Calu3 (cell line): ENCODE measurements around the gene KCNH1. TPM values are rescaled to one million over a fixed set of nuclear protein-coding genes. Genes with fewer than 3 reads are reported as not detected.

Experiments used
- BruUV-seq: library from RNA; stranded (reverse); fragments of 400-500 nt; replicated peaks from 2 replicates; lab custom pipeline; 2021; lab: Mats Ljungman, UMichigan
- CTCF ChIA-PET: fragments of 300-600 bp; sonication (Branson Sonifier 250); formaldehyde crosslinking; loops from one replicate; lab custom pipeline; 2022; ENCODE audit warnings: antibody characterized with exemption; lab: Charles Lee
- DNase-seq: peaks from one replicate; pipeline ENCODE4 v3.0.0; 2022
- H3K27ac Mint-ChIP-seq: one replicate; pipeline ENCODE4 v1.8.0; 2022; ENCODE audit warnings: mixed read lengths; ENCODE audit not compliant: unreplicated experiment
- H3K27me3 Mint-ChIP-seq: one replicate; pipeline ENCODE4 v1.8.0; 2022; ENCODE audit warnings: mixed read lengths; ENCODE audit not compliant: unreplicated experiment
- H3K36me3 Mint-ChIP-seq: one replicate; pipeline ENCODE4 v1.8.0; 2022; ENCODE audit warnings: mild to moderate bottlenecking, moderate library complexity, mixed read lengths; ENCODE audit not compliant: insufficient read depth, unreplicated experiment
- H3K4me1 Mint-ChIP-seq: one replicate; pipeline ENCODE4 v1.8.0; 2022; ENCODE audit warnings: mild to moderate bottlenecking, low read depth, mixed read lengths; ENCODE audit not compliant: unreplicated experiment
- H3K4me3 Mint-ChIP-seq: one replicate; pipeline ENCODE4 v1.8.0; 2022; ENCODE audit warnings: mild to moderate bottlenecking, low read depth, moderate library complexity, mixed read lengths; ENCODE audit not compliant: unreplicated experiment
- H3K9me3 Mint-ChIP-seq: one replicate; pipeline ENCODE4 v1.8.0; 2022; ENCODE audit warnings: low read depth, mixed read lengths; ENCODE audit not compliant: unreplicated experiment
- intact Hi-C: fragments of 100-400 bp; cut with micrococcal nuclease; formaldehyde crosslinking; loops from one replicate; pipeline ENCODE4 v1.10.0; 2022; ENCODE audit not compliant: unreplicated experiment
- total RNA-seq: library from RNA; stranded (reverse); gene quantifications from 2 replicates; pipeline ENCODE4 v1.2.3, GENCODE V29; 2022
- TF ChIP-seq, protein P1 (sequence below): fragments of 200-600 bp; IDR thresholded peaks from one replicate; pipeline ENCODE4 v1.8.0; 2022; ENCODE audit warnings: antibody characterized with exemption; ENCODE audit not compliant: unreplicated experiment

KCNH1 gene
- total RNA-seq, 1 experiment from 2014 or later: not detected

DNA sequence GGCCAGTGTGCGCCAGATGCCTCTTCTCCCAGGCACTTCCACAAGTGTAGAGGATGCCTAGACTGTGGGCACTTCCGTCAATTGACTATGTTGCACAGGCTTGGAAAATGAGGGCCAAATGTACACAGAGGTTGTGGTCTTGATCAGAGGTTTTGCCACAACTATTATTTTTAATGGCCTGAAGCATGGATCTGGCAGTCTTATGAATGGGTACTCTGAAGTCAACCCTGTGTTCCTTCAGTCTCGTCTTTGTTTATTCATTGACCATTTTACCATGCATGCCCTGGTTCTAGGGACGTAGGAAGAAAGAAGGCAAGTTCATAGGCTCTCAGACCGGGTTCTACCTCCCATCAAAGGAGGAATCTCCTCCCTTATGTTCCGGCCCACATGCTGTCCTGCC lies 476.1 kb downstream of the KCNH1 start:
- CTCF ChIA-PET: no interaction called here
- intact Hi-C loops: no loop called here
- H3K27me3 Mint-ChIP-seq: peaks cover 29% of the 10 kb centered on the region
- no peaks in the 10 kb centered on the region for H3K36me3 Mint-ChIP-seq
- no TSS peak for BruUV-seq
- no peak for DNase-seq
- H3K4me1 Mint-ChIP-seq: no peaks in the 10 kb centered on the region
- no peak overlapping the region for H3K27ac Mint-ChIP-seq
- TF ChIP-seq, protein P1, sequence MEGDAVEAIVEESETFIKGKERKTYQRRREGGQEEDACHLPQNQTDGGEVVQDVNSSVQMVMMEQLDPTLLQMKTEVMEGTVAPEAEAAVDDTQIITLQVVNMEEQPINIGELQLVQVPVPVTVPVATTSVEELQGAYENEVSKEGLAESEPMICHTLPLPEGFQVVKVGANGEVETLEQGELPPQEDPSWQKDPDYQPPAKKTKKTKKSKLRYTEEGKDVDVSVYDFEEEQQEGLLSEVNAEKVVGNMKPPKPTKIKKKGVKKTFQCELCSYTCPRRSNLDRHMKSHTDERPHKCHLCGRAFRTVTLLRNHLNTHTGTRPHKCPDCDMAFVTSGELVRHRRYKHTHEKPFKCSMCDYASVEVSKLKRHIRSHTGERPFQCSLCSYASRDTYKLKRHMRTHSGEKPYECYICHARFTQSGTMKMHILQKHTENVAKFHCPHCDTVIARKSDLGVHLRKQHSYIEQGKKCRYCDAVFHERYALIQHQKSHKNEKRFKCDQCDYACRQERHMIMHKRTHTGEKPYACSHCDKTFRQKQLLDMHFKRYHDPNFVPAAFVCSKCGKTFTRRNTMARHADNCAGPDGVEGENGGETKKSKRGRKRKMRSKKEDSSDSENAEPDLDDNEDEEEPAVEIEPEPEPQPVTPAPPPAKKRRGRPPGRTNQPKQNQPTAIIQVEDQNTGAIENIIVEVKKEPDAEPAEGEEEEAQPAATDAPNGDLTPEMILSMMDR: no peak
- H3K9me3 Mint-ChIP-seq: peaks cover 15% of the 10 kb centered on the region
- H3K4me3 Mint-ChIP-seq: no peak overlapping the region

DNA sequence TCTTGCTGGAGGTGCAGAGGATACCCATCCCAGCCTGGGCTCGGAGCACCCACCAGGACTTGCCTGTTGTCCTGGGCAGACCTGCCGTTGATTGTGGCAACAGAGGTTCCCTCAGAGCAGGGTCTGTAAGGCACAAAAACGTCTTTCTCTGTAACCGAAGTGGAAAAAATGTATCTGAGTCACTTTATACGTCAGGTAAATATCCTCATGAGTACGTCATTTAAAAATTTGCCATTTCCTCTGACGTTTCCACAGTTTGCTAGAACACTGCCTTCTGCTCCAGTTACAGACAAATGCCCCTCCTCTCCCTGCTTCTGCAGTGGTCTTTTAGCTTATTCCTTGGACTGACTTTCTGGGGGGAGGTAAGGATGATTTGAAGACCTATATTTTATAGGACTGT lies 478.4 kb downstream of the KCNH1 start:
- TF ChIP-seq, protein P1: no peak
- DNase-seq: no peak
- intact Hi-C loops: no loop called here
- Mint-ChIP-seq H3K4me1 (no peaks in the 10 kb centered on the region), H3K4me3 (no peak overlapping the region), H3K9me3 (peaks cover 17% of the 10 kb centered on the region), H3K27ac (no peak overlapping the region), H3K36me3 (no peaks in the 10 kb centered on the region), H3K27me3 (peaks cover 28% of the 10 kb centered on the region)
- no TSS peak for BruUV-seq
- CTCF ChIA-PET: no interaction called here

DNA sequence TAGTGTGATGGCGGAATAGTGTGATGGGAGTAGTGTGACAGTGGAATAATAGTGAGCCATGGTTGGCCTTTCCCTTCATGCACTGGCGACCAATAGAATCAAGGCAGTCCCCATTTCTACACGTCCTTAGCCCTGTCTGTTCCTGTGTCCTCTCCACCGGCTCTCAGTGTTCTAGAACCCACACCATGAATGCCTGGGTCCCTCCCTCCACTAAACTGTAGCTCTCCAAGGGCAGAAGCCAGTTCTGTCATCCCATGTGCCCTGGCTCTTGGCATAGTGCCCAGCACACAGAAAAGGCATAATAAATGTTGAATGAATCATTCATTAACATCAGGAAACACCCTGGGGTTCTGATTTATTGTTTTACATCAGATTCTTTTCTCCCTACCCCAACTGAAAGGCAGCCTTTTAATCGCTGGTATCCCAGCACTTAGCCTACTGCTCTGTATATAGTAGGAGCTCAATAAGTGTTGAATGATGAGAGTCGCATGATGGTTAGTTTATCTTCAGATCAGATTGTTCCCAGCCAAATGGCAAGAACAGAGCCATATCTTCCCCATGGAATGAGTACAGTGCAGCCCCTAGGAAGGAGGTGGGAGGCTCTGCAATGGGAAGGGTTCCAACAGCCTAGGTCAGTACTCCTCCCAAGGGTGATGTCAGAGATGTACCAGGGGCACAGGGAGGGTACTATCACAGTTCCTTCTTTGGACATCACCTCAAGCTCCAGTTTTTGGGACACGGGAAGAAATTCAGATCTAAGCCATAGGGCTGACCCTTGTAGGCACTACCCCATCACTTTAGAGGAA lies 479.6 kb downstream of the KCNH1 start:
- no peak for DNase-seq
- H3K4me3 Mint-ChIP-seq: no peak overlapping the region
- peaks cover 17% of the 10 kb centered on the region for H3K27me3 Mint-ChIP-seq
- H3K27ac Mint-ChIP-seq: no peak overlapping the region
- intact Hi-C loops: no loop called here
- CTCF ChIA-PET: no interaction called here
- peaks cover 14% of the 10 kb centered on the region for H3K9me3 Mint-ChIP-seq
- BruUV-seq: no TSS peak
- H3K36me3 Mint-ChIP-seq: no peaks in the 10 kb centered on the region
- no peaks in the 10 kb centered on the region for H3K4me1 Mint-ChIP-seq
- TF ChIP-seq, protein P1: no peak

DNA sequence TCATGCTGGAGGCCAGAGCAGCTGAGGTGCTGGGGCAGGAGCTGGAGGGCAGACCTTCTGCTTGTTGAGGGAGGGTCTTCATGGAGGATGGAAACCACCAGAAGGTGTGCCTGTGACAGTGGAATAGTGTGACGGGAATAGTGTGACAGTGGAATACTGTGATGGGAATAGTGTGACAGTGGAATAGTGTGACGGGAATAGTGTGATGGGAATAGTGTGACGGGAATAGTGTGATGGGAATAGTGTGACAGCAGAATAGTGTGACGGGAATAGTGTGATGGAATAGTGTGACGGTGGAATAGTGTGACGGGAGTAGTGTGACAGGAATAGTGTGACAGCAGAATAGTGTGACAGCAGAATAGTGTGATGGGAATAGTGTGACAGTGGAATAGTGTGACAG lies 480.2 kb downstream of the KCNH1 start:
- Mint-ChIP-seq H3K9me3 (peaks cover 11% of the 10 kb centered on the region), H3K27me3 (peaks cover 11% of the 10 kb centered on the region), H3K4me3 (no peak overlapping the region), H3K27ac (no peak overlapping the region), H3K4me1 (no peaks in the 10 kb centered on the region), H3K36me3 (no peaks in the 10 kb centered on the region)
- intact Hi-C loops: no loop called here
- CTCF ChIA-PET: no interaction called here
- DNase-seq: no peak
- TF ChIP-seq, protein P1: no peak
- no TSS peak for BruUV-seq
